ENCODE measurements around the gene CDH4.

DNA sequence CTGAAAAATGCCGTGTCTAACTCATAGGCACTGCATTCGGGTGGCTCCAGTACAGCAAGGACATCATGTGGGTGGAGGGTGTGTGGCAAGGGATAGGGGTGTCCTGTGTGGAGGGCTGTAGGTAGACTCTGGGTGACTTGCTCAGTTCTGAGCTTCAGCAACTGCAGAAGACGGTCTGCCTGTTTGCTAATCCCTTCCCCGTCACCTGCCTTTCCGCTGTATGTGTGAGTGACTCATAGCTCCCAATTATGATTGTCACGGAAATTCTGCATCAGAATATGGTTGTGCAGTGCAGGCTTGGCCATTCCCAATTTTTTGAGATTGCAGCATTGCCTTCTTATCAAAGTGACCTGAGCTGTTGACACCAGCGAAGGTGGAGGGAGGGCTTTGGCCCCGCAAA lies 174.3 kb downstream of the CDH4 start:
- TF ChIP-seq POLR2A (IDR thresholded peaks at IDR 0.05) = no peak
- TF ChIP-seq, protein P1, sequence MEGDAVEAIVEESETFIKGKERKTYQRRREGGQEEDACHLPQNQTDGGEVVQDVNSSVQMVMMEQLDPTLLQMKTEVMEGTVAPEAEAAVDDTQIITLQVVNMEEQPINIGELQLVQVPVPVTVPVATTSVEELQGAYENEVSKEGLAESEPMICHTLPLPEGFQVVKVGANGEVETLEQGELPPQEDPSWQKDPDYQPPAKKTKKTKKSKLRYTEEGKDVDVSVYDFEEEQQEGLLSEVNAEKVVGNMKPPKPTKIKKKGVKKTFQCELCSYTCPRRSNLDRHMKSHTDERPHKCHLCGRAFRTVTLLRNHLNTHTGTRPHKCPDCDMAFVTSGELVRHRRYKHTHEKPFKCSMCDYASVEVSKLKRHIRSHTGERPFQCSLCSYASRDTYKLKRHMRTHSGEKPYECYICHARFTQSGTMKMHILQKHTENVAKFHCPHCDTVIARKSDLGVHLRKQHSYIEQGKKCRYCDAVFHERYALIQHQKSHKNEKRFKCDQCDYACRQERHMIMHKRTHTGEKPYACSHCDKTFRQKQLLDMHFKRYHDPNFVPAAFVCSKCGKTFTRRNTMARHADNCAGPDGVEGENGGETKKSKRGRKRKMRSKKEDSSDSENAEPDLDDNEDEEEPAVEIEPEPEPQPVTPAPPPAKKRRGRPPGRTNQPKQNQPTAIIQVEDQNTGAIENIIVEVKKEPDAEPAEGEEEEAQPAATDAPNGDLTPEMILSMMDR (IDR thresholded peaks at IDR 0.05) = no peak

All from sigmoid colon (tissue), 3 donors.